Kidney epithelial cell (primary cell): ENCODE results near the gene KRAS. TPM values are rescaled to one million over a fixed set of nuclear protein-coding genes. Genes with fewer than 3 reads are reported as not detected.

ENCODE experiments used
- DNase-seq: peaks from one replicate; pipeline ENCODE4 v3.0.0-alpha.2; 2010; ENCODE audit warnings: low read depth
- H3K27me3 ChIP-seq: 2 replicates; pipeline ENCODE4 v1.6.0; 2011; ENCODE audit warnings: low read length; ENCODE audit not compliant: control insufficient read depth, insufficient read depth
- H3K36me3 ChIP-seq: 2 replicates; pipeline ENCODE4 v1.5.1; 2011; ENCODE audit warnings: low read length; ENCODE audit not compliant: control insufficient read depth, insufficient read depth
- H3K4me3 ChIP-seq: 2 replicates; pipeline ENCODE4 v1.5.1; 2011; ENCODE audit warnings: low read depth, mild to moderate bottlenecking, control low read depth, low read length
- total RNA-seq: library from RNA; depleted of rRNA; stranded (reverse); fragments of >200 nt; gene quantifications from 2 replicates; pipeline ENCODE4 v1.2.3, GENCODE V29; 2015
- TF ChIP-seq, protein P1 (sequence below): IDR thresholded peaks from 2 replicates; pipeline ENCODE4 v1.5.1; 2011; ENCODE audit warnings: mild to moderate bottlenecking, moderate library complexity, low read length, control low read depth, inconsistent platforms; ENCODE audit not compliant: insufficient read depth, poor library complexity, severe bottlenecking

Gene KRAS
- total RNA-seq, 1 donor from 2014 or later, result 24.0 TPM

DNA sequence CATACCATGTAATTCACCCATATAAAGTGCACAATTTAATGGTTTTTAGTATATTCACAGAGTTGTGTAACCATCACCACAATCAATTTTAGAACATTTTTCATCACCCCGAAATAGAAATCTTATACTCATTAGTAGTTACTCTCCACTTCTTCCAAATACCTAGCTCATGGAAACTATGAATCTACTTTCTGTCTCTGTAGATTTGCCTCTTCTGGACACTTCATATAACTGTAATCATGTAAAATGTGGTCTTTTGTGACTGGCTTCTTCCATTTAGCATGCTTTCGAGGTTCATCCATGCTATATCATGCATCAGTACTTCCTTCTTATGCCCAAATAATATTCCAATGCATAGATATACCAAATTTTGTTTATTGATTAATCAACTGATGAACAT lies 66.6 kb downstream of the KRAS start:
- TF ChIP-seq, protein P1, sequence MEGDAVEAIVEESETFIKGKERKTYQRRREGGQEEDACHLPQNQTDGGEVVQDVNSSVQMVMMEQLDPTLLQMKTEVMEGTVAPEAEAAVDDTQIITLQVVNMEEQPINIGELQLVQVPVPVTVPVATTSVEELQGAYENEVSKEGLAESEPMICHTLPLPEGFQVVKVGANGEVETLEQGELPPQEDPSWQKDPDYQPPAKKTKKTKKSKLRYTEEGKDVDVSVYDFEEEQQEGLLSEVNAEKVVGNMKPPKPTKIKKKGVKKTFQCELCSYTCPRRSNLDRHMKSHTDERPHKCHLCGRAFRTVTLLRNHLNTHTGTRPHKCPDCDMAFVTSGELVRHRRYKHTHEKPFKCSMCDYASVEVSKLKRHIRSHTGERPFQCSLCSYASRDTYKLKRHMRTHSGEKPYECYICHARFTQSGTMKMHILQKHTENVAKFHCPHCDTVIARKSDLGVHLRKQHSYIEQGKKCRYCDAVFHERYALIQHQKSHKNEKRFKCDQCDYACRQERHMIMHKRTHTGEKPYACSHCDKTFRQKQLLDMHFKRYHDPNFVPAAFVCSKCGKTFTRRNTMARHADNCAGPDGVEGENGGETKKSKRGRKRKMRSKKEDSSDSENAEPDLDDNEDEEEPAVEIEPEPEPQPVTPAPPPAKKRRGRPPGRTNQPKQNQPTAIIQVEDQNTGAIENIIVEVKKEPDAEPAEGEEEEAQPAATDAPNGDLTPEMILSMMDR, result no peak
- H3K27me3 ChIP-seq, result no peaks in the 10 kb centered on the region
- H3K36me3 ChIP-seq, result no peaks in the 10 kb centered on the region
- DNase-seq, result no peak
- no peak overlapping the region for H3K4me3 ChIP-seq

DNA sequence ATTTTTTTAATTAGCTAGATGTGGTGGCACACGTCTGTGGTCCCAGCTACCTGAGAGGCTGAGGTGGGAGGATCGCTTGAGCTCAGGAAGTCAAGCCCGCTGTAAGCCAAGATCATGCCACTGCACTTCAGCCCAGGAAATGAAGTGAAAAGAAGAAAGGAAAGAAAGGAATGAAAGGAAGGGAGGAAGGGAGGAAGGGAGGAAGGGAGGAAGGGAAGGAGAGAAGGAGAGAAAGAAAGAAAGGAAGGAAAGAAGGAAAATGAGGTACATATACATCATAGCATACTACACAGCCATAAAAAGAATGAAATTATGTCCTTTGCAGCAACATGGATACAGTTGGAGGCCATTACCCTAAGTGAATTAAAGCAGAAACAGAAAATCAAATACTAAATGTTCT lies 68.0 kb downstream of the KRAS start:
- H3K4me3 ChIP-seq, result no peak overlapping the region
- no peaks in the 10 kb centered on the region for H3K36me3 ChIP-seq
- H3K27me3 ChIP-seq, result no peaks in the 10 kb centered on the region
- TF ChIP-seq, protein P1, result no peak
- DNase-seq, result no peak

DNA sequence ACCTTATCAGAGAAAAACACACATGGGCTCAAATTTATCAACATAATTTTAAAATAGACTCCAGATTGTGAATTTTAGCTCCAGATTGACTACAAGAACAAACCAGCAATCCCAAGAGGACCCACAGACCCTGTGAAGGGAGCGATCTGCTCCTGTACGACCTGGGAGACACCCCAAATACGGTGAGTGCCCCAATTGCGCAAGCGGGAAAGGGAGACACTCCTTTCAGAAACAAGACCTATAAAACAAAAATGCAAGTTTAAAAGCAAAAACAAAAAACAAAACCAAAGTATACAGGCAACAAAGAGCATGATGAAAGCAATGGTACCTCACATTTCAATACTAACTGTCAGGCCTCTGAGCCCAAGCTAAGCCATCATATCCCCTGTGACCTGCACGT lies 87.9 kb downstream of the KRAS start:
- TF ChIP-seq, protein P1, result no peak
- DNase-seq, result no peak
- H3K4me3 ChIP-seq, result no peak overlapping the region
- no peaks in the 10 kb centered on the region for H3K27me3 ChIP-seq
- no peaks in the 10 kb centered on the region for H3K36me3 ChIP-seq

DNA sequence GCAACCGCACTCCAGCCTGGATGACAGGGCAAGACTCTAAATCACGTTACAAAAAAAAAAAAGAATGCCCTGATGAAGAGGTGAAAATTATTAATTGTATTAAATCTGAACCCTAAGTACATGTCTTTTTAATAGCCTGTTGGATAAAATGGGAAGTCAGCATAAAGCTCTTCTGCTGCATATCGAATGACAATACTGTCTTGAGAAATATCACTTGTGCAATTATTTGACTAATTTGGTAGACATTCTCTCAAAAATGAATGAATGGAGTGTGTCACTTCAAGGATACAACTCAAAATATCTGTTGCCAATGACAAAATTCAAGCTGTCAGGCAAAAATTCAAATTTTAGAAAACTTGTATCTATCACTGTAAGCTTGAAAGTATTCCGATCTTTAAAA lies 94.7 kb downstream of the KRAS start:
- H3K36me3 ChIP-seq, result no peaks in the 10 kb centered on the region
- TF ChIP-seq, protein P1, result no peak
- no peak overlapping the region for H3K4me3 ChIP-seq
- no peak for DNase-seq
- H3K27me3 ChIP-seq, result no peaks in the 10 kb centered on the region

DNA sequence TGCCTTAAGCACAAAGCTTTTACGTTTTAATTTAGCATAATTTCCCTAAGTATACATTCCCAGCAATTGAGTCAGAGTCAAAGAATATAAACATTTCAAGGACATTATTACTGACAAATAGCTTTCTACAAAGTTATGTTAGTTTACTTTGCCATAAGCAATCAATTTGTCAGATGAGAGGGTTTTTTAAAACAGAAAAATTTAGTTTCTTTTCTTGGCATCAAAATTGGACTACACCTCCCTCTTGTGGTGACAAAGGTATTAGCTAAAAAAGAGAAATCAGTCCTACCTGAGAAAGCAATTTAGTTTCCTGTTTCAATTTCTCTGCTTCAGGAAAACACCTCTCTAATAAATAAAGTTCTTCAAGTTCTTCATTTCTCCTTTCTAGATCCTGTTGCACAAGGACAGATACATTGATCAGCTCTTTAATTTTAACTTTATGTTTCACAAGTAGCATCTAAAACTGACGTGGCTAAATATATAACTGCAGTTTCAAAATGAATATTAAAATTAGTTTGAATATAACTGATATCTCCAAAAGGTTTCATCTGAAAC lies 95.6 kb downstream of the KRAS start:
- no peaks in the 10 kb centered on the region for H3K36me3 ChIP-seq
- no peaks in the 10 kb centered on the region for H3K27me3 ChIP-seq
- no peak overlapping the region for H3K4me3 ChIP-seq
- TF ChIP-seq, protein P1, result peak; percentile 66
- DNase-seq, result peak; percentile 4

Other genes with a start within 250 kb of the KRAS start
- gene DNAI7, start 55.8 kb downstream of the KRAS start, total RNA-seq, result 0.07 TPM in 1 of 2 replicates, not detected in the other
- 13.3 and 17.6 TPM in 2 replicates for gene ETFRF1, start 55.7 kb downstream of the KRAS start, total RNA-seq